HG03378 (cell line): ENCODE measurements around the gene GLIS1.

Experiments
- ATAC-seq: cut with Tn5 transposase; IDR thresholded peaks from one replicate; pipeline ENCODE4 v1.9.1; 2021; ENCODE audit warnings: mild to moderate bottlenecking, moderate library complexity; ENCODE audit not compliant: unreplicated experiment

GLIS1 gene

GRCh38 chr1:53721088-53721487 is 17.9 kb downstream of the GLIS1 start:
- ATAC-seq = no peak

GRCh38 chr1:53719469-53719868 is 19.5 kb downstream of the GLIS1 start:
- ATAC-seq = no peak

GRCh38 chr1:53718443-53718842 is 20.5 kb downstream of the GLIS1 start:
- ATAC-seq = no peak

GRCh38 chr1:53717025-53717804 is 21.7 kb downstream of the GLIS1 start:
- no peak for ATAC-seq

GRCh38 chr1:53716150-53716549 is 22.8 kb downstream of the GLIS1 start:
- no peak for ATAC-seq

GRCh38 chr1:53715478-53715877 is 23.5 kb downstream of the GLIS1 start:
- ATAC-seq = no peak

- ATAC-seq = no peak
These were observed 26.7 kb downstream of the GLIS1 start for GRCh38 chr1:53712276-53712675.

- no peak for ATAC-seq
These were observed 28.4 kb downstream of the GLIS1 start for GRCh38 chr1:53710584-53710983.

- no peak for ATAC-seq
These were observed 30.3 kb downstream of the GLIS1 start for GRCh38 chr1:53708687-53709086.

GRCh38 chr1:53706356-53706755 is 32.6 kb downstream of the GLIS1 start:
- no peak for ATAC-seq

GRCh38 chr1:53705446-53706096 is 33.4 kb downstream of the GLIS1 start:
- ATAC-seq = no peak

- ATAC-seq = no peak
These were observed 34.0 kb downstream of the GLIS1 start for GRCh38 chr1:53704804-53705445.

- no peak for ATAC-seq
These were observed 34.7 kb downstream of the GLIS1 start for GRCh38 chr1:53704304-53704703.

GRCh38 chr1:53703174-53703573 is 35.8 kb downstream of the GLIS1 start:
- no peak for ATAC-seq

- no peak for ATAC-seq
These were observed 36.6 kb downstream of the GLIS1 start for GRCh38 chr1:53702341-53702740.

GRCh38 chr1:53700776-53701175 is 38.2 kb downstream of the GLIS1 start:
- no peak for ATAC-seq

GRCh38 chr1:53699981-53700380 is 39.0 kb downstream of the GLIS1 start:
- no peak for ATAC-seq

- ATAC-seq = no peak
These were observed 40.5 kb downstream of the GLIS1 start for GRCh38 chr1:53698384-53698980.

GRCh38 chr1:53697721-53698383 is 41.1 kb downstream of the GLIS1 start:
- no peak for ATAC-seq

- no peak for ATAC-seq
These were observed 42.0 kb downstream of the GLIS1 start for GRCh38 chr1:53696990-53697389.

GRCh38 chr1:53696571-53696970 is 42.4 kb downstream of the GLIS1 start:
- ATAC-seq = no peak
